Epidermal melanocyte (primary cell): ENCODE data around the gene PRADC1.
A peak's percentile ranks its signal among the peaks of the same experiment; 100 is the strongest.
"Not testable (repeated sequence)": the region's sequence is repeated elsewhere in the genome, so short reads cannot be mapped to it uniquely, and the experiment has no call there.

Experiments
- DNase-seq: peaks from one replicate; pipeline ENCODE4 v3.0.0; 2011; ENCODE audit warnings: low spot score; ENCODE audit not compliant: insufficient read length

Gene PRADC1

DNA sequence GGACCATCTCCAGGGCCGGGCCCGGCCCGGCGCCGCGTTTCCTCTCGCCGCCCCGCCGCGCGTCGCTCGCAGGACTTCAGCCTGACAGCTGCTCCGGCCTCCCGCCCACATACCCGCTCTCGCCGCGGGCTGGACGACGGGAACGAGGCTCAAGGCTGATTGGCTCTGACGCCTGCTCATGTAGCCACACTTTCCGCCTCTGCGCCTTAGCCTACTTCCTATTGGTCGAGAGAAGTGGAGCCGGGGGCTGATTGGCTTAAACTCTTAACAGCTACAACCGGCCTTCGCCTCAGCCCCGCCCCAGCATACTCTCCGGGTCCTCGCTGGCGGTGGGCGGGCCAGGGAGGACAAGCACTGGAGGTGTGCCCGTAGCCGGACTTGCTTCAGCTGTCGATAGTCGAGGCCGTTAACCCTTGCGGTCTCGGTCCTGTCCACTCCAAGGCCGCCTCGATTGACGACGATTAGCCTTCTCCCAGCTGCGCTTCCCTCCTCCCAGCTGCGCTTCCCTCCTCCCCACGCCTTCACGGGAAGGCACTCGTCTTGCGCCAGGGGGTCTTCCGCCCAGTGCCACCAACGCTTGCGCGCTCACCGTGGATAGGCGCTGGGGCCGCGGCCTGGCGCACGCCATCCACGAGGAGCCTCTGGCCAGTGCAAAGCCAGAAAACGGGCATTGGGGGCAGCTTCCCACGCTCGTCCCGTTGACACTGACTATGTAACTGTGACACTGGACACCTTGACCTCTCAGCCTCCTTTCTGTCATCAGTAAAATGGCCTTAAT, at the start of gene PRADC1:
Gene PRADC1 (minus strand): TSS at position 86 of the 778 bp plus-strand sequence. CDS start 79 bp downstream, at position 7.
- peak; percentile 97 for DNase-seq

DNA sequence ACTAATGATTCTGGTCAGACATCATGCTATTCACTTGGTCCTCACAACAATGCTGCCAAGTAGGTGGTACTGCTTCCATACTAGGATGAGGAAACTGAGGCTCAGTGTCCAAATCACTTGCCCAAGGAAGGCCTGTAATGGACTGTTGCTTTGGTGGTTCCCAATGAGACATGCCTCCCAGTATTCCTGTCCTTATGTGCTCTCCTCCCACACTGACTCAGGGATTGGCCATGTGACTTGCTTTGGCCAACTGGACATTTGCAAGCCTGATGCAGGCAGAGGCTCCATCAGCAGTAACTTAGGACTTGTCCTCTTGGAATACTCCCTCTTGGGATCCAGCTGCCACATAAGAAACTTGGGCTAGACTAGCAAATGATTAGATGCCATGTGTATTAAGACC, 48.2 kb upstream of the PRADC1 start:
- no peak for DNase-seq

DNA sequence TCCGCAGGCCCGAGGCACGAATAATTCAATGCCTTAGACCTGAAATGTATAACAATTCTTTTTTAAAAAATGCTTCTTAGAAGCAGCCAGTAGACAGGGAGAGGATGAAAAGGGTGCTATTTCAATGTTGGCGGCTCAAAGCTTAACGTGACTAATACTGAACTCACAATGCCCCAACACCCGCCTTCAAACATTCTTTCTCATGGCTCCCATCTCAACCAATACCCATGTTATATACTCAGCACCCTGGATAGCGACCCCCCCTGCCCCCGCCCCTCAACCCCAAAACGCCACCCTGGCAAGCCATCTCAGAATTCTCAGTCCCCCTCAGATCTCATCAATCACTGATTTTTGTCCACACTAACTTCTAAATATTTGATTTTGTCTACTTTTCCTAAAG, 46.8 kb upstream of the PRADC1 start:
- no peak for DNase-seq

DNA sequence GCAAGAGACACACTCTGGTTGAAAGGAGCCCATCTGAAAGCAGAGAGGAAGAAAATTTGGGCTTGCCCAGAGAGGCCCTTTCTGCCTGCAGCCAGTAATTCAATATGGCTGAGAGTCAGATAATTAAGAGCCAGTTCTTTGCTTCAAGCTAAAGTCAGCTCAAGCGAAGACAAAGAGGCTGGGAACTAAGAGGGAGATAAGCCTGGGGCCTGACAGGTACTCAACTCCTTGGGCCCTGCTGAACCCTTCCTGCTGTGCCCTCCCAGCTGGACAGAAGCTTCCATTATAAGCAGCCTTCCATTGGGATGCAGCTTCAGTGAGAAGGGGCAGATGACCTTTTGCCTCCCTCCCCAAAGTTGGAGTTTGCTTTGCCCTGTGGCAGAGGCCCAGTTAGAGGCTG, 39.2 kb upstream of the PRADC1 start:
- DNase-seq: no peak

DNA sequence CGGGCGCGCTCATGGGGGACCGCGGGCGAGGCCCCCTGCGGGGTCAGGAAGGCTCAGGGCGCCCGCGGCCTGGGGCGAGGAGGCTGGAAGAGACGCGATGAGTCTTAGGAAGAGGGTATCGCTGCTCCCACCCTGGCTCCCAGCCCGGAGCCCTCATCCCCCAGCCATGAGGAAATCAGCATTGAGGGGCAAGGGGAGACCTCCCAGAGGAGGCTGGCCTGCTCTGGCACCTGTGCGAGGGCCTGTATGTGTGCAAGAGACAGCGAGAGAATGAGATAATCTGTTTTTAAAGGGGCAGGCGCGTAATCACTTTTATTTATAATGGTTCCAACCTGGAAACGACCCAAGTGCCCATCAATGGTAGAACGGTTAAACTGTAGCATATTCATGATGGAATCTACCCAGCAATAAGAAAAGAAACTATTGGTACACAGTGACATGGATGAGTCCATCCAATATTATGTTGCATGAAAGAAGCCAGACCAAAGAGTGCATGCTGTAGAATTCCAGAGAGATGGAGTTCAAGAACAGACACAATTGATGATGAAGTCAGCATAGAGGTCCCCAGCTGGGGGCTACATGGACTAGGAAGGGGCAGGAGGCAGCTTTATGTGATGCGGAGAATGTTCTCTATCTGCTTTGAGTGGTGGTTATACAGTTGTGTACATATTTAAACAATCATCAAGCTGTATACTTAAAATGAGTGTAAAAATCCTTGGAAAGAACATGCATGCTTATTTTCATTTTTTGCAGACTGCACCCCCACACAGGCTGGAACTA, 36.8 kb upstream of the PRADC1 start:
- DNase-seq: no peak

DNA sequence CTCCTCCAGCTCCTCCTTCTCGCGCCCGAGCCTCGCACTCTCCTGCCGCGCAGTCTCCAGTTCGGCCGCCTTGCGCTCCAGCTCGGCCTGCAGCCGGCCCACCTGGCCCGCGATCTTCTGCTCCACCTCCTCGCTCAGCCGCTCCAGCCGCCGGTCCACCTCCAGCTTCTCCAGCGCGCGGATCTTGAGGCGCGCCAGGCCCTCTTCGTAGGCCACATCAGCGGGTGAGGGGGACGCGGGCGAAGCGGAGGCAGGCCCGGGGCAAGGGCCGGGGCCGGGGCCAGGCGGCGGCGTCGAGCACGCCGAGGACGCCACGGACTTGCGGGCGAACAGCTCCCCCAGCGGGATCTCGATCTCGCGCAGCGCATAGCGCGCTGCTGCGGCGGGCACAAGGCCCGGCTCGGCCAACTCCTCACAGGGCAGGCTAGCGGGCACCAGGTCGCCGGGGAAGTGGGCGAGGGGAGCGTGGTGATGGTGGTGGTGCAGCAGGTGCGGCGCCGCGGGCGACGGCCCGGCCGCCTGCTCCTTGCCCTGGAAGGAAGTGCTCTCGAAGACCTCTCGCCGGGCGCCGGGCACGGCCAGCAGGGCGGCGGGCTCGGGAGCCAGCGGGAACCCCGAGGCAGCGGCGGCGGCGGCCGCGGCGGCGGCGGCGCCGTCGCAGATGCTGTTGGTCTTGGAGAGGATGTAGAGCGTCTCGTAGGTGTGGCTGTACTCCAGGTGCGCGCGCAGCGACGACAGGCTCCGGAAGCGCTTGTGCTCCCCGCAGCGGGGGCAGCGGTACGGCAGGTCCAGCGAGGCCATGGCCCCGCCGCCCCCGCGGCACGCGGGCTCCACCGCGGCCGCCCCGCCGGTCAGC, 36.0 kb upstream of the PRADC1 start:
- DNase-seq: no peak

DNA sequence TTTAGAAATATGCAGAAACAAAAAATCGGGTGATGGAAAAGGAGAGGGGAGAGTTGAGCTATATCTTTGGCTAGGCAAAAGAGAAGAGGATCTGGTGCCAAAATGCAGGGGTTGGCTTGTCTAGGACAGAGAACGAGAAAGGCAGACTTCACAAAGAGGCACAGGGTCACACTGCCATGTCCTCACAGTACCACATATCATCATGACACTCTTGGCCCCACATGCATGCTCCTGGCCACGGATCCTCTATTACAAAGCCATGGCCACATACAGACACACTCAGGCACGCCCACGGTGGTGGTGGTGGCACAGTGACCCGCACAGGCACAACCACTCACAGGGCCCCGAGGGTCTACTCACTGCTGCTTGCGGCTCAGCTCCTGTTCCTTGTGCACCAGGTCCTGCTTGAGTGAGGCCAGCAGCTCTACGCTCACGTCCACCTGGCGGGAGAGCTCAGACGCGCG, 35.4 kb upstream of the PRADC1 start:
- DNase-seq: no peak

DNA sequence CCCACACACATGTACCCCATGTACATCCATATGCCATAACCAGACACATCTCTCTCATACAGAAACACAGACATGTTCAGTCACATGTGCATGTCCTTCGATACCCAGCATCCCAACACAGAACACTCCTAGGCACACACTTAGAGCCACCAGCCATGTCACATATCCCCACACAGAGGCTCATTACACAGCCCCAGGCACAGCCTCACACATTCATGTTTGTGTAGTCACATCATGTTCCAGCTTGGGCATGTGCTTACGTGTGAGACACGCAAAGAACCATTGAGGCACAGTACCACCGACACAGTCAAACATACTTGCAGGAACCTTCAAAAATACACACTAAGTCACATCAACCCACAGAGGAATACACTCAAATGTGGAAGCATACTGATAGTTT, 34.0 kb upstream of the PRADC1 start:
- DNase-seq: no peak

DNA sequence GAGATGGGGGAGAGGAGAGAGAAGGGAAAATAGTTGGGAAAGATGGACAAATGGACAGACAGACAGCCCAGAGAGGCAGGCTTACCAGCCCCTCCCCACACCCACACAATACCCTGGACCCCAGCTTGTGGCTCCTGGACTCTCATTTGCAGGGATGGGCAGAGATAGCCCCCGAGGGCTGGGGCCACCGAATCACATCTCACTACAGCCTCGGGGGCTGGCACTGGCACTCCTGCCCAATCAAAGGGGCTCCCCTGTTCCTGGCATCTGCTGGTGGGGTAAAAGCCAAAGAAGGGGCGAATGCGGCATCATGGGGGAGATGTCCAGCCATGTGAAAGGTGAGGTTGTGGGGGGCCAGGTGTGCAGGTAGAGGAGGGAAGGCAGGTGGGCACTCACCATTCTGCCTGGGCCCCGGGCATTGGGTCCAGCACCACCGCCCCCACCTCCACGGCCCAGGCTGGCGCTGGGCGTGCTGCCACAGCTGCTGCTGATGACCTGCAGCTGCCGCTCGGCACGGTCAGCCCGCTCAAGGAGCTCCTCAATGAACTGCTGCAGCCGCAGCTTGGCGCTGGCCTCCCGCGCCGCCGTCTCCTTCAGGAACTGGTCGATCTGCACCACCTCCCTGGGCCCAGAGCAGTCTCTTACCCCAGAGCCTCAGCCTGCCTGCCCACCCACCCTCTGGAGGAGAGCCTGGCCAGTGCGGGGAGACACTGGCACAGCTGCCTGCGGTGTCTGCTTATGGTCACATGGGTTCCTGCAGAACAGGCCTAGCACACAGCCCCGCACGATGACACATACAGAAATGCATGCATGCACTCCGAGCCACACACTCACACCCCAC, 33.2 kb upstream of the PRADC1 start:
- no peak for DNase-seq

DNA sequence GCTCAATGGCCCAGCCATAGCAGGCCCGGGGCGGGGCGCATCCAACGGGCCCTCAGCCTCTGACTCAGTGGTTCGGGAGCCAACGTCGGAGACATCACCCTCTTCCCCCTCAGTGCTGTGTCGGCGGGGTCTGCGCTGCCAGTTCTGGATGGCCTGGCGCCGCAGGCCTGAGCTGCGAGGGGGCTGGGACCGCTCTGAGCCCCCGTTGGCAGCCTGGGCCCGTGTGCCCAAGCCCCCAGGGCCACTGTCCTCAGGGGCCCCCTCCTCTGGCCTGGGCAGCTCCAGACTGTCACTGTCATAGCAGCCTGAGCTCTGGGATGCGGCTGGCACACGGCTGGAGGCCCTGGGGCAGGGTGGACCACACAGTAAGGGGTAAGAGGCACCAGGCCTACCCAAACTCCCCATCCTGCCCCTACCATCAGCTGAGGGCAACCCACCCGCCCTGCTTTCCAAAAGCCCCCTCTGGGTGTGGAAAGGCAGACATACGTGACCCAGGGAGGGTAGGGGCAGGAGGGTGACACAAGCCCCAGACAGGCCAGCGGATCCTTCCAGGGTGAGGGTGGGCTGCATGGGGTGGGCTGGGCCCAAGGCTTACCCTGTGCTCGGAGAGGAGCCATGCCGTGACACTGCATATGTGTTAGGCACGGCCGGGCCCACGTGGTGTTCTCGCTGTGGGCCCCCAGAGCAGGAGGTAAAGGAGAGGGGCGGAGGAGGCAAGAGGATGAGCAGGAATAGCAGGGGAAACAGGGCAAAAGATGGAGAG, 32.4 kb upstream of the PRADC1 start:
- no peak for DNase-seq

DNA sequence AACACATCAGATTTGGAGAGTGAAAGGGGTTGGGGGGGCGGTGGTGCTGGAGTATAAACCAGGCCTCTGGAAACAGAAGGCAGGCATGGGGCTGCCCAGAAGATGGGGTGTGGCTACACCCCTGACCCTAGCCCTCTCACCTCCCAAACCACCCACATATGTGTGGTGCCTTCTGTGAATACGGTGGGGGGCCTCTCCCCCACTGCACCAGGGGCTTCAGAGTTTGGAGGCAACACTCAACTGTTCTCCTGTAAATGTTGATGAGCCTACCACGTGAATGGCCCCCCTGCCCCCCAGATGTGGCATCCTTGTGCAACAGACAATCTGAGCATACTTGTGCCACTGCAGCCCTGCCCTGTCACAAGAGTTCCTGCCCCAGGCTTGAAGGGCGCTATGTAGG, 31.7 kb upstream of the PRADC1 start:
- no peak for DNase-seq

DNA sequence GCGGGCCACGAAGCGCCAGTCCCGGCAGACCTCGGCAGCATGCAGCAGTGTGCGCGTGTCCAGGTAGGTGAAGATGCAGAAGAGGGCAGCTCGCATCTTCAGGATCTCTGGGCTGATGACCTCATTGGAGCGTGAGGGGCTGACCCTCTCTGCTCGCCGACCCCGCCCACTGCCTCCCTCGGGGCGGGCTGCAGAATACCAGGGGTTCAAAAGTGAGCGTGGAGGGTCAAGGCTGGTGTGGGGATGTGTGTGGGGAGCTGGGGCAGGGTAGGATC, 31.2 kb upstream of the PRADC1 start:
- DNase-seq: no peak

DNA sequence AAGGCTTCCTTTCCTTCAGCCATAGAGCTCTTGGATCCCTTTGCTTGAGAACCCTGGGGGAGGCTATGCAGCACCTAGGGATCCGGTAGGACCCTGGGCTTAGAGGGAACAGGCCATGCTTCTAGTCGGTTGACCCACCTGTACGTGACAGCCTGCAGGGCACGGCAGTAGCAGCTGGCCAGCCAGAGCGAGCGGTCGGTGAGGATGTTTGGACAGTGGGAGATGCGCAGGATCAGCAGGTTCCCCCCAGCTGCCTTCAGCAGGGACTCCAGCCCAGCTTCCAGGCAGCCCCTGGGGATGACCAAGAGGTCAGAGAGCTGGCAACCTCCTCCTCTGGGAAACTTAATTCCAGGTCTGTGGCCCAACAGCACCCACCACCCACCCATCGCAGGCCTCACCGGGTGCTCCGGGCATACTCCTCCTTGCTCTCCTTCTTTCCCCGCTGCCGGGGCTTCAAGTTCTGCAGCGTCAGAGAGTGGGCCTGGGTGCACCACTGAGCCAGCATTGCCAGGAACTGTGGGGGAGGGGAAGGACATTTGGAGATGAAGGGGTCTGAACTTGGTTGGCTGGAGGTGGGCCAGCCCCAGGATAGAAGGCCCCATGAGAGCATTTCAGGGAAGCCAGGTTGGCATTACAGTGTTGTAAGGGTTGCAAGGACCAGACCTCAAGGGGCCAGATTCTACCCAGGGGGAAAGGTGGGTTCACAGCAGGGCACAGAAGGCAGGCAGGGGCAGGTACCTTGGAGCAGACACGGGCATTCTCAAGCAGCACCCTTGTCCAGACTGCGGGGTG, 30.7 kb upstream of the PRADC1 start:
- no peak for DNase-seq

DNA sequence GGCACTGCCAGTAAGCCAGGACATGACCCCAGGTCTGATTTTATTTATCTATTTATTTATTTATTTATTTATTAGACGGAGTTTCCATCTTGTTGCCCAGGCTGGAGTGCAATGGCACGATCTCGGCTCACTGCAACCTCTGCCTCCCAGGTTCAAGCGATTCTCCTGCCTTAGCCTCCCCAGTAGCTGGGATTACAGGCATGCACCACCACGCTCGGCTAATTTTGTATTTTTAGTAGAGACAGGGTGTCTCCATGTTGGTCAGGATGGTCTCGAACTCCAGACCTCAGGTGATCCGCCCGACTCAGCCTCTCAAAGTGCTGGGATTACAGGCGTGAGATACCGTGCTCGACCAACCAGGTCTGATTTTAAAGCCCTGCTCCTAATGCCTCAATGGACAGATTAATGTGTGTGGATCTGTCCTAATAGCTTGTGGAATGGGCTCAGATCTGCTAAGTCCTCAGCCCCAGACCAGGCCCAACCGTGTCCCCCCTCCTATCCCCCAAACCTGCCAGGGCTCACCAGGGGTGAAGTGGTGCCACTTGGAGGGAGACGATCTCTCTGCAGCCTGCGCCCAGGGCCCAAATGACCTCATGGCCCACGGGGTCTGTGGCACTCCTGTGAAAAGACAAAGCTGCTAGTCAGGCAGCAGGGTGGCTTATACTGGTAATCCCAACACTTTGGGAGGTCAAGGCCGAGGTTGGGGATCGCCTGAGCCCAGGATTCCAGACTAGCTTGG, 29.8 kb upstream of the PRADC1 start:
- DNase-seq: not testable (repeated sequence)

DNA sequence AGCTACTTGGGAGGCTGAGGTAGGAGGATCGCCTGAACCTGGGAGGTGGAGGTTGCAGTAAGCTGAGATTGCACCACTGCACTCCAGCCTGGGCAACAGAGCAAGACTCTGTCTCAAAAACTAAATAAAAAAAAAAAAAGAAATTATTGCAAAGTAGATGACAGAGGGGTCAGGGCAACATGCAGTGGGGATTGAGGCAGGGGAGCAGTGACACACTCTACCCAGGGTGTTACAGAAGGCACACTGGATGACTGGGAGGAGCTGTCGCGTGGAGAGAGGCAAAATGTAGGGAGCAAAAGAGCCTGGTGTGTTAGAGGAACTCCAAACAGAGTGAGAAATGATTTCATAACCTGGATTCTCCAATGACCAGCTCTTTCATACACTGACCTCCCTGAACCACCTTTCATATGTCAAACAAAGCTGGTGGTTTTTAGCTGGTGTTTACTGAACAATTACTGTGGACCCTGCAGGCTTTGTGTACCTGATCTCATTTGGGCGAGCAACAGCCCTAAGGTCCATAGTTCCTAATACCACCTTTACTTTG, 29.1 kb upstream of the PRADC1 start:
- DNase-seq: no peak

DNA sequence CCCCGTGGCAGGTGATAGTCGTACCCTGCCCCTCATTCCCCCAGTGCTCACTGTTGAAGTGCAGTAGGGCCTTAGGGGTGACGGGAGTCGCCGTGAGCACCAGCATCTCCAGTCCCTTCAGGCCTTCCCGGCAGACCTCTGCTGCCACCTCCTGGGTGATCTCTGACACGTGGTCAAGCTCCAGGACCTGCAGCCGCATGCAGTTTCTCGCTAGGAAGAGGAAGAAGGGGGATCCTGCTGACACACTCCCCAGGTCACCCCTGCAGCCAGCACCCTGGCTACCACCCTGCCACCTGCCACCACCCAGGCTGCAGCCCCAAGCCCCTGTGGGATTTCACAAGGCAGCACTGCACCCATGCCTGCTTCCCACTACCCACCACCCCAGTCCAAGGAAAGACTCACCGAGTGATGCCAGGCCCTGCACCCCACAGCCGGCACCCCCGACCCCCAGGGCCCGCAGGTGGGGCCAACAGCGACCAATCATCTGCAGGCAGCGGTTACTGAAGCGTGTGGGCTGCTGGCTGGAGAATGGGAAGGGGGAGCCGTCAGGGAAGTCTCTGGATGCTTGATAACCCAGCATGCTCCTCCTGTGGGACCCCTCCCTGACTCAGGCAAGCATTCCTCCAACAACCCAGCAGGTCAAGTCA, 27.4 kb upstream of the PRADC1 start:
- peak; percentile 57 for DNase-seq

DNA sequence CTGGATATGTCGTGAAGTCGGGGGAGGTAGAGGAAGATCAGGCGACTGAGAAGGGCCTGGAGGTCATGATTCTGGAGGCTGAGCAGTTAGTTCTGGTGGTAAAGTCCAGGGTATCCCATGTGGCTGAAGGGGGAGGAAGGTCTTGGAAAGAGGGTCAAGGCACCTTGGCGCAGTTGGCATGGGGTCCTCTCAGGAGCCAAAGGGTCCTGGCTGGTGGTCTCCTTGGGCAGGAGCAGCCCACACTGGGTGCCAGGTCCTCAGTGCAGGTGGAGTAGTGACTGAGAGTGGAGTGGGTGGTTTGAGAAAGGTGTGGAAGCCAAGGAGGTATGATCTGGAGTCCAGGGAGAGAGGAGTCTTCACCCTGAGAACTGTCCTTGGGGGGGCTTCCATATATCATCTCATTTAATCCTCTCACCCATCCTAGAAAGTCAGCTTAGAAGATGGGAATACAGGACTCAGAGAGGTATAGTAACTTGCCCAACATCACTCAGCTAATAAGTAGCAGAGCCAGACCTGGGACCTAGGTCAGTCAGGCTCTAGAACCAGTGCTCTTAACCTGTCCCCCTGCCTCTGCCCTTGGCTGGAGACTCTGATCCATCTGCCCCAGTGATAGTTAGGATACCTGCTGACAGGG, 26.8 kb upstream of the PRADC1 start:
- no peak for DNase-seq

DNA sequence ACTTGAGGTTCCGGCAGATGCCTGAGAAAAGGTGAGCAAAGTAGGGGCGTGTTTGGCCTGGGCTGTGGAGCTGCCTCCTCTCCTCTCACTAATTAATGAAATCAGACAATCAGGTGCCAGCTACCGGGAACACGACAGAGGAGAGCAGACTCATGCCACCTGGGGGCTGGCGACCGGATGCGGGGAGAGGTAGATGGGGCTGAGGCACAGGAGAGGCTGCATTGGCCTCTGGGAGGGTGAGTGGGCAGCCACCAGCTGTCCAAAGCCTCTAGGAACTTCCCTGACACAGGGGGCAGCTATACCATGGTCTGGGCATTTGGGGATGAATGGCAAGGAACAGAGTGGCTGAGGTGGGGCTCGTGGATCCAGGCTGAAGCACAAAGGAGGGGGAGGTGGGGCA, 26.2 kb upstream of the PRADC1 start:
- no peak for DNase-seq
